Transverse colon (tissue), 4 donors: Measurements from ENCODE around the gene BIK. TPM values are rescaled to one million over a fixed set of nuclear protein-coding genes. Genes with fewer than 3 reads are reported as not detected.

ENCODE experiments used
- DNase-seq: peaks from one replicate; pipeline ENCODE4 v3.0.0-alpha.2; 2019
- H3K27ac ChIP-seq, 4 donors: fragments of 200-600 bp; sonication (generic); 2 replicates each; pipeline ENCODE4 v1.5.1; 2016 to 2018; ENCODE audit warnings: inconsistent platforms in 4 of 4
- H3K27me3 ChIP-seq: fragments of 200-600 bp; sonication (generic); 2 replicates; pipeline ENCODE4 v1.5.1; 2017; ENCODE audit warnings: inconsistent platforms
- H3K36me3 ChIP-seq, 4 donors: fragments of 200-600 bp; sonication (generic); 2 replicates each; pipeline ENCODE4 v1.5.1; 2017 to 2019; ENCODE audit warnings: inconsistent platforms in 4 of 4
- H3K4me1 ChIP-seq, 4 donors: fragments of 200-600 bp; sonication (generic); 2 replicates each; pipeline ENCODE4 v1.5.1; 2017 to 2020; ENCODE audit warnings: inconsistent platforms in 4 of 4
- H3K4me3 ChIP-seq, 4 donors: fragments of 200-600 bp; sonication (generic); 1 replicate in 1 of 4; 2 replicates in 3 of 4; pipeline versions ENCODE4 v1.5.1 to v1.6.1; 2017 to 2019; ENCODE audit warnings: inconsistent platforms in 4 of 4
- H3K9me3 ChIP-seq, 2 donors: fragments of 200-600 bp; sonication (generic); 2 replicates each; pipeline ENCODE4 v1.5.1; 2017 to 2019; ENCODE audit warnings: inconsistent platforms in 2 of 2
- CTCF ChIP-seq, 5 experiments: fragments of 200-600 bp in 3 of 5; fragments of 450-650 bp in 2 of 5; sonication (generic) in 3 of 5; IDR thresholded peaks; 1 replicate in 2 of 5; 2 replicates in 3 of 5; pipeline ENCODE4 v1.5.1; 2016 to 2017; ENCODE audit warnings: antibody characterized with exemption in 5 of 5, inconsistent platforms in 3 of 5, mild to moderate bottlenecking in 2 of 5, moderate library complexity in 1 of 5
- EP300 ChIP-seq: sonication (generic); formaldehyde crosslinking; IDR thresholded peaks from one replicate; pipeline ENCODE4 v1.6.1; 2017; ENCODE audit warnings: antibody characterized with exemption, low read depth
- POLR2A ChIP-seq: fragments of 450-650 bp; IDR thresholded peaks from one replicate; pipeline ENCODE4 v1.6.1; 2016; ENCODE audit warnings: antibody characterized with exemption, mild to moderate bottlenecking, moderate library complexity
- POLR2AphosphoS5 ChIP-seq, 3 donors: sonication (generic); formaldehyde crosslinking; IDR thresholded peaks; one replicate each; pipeline ENCODE4 v1.6.1; 2016; ENCODE audit warnings: antibody characterized with exemption in 3 of 3
- WGBS, 2 donors: methylation state at CpG; one replicate each; pipeline ENCODE4 v1.1.5; 2018; ENCODE audit warnings: low coverage in 1 of 2; 5-methylcytosine and 5-hydroxymethylcytosine counted together
- in situ Hi-C, 4 donors: fragments of 200-750 bp; cut with MboI; loops; one replicate each; pipeline versions ENCODE4 v1.15.0 to v1.15.1; 2017; ENCODE audit warnings: low sequenced_read_pairs in 3 of 4, low pct_ligation_motif_present in 1 of 4, low pct_unique_long_range_greater_than_20kb in 1 of 4
- intact Hi-C: fragments of 100-400 bp; cut with DNase I; formaldehyde crosslinking; loops from one replicate; pipeline ENCODE4 v1.15.1; 2023; ENCODE audit warnings: low total_unique reads
- total RNA-seq, 4 donors: library from RNA; depleted of rRNA; stranded (reverse); fragments of >200 nt; gene quantifications; one replicate each; pipeline ENCODE4 v1.1.0, GENCODE V29; 2016

Gene BIK
- total RNA-seq, 4 donors from 2014 or later = 10.1 to 23.5 (median 14.4) TPM

- intact Hi-C loops = no loop called here
- H3K27ac ChIP-seq = peak overlapping the region; percentile 76 to 84 (median 84)
- DNase-seq = peak; percentile 77
These were observed 18.4 kb downstream of the BIK start for GRCh38 chr22:43128928-43129424.

DNA sequence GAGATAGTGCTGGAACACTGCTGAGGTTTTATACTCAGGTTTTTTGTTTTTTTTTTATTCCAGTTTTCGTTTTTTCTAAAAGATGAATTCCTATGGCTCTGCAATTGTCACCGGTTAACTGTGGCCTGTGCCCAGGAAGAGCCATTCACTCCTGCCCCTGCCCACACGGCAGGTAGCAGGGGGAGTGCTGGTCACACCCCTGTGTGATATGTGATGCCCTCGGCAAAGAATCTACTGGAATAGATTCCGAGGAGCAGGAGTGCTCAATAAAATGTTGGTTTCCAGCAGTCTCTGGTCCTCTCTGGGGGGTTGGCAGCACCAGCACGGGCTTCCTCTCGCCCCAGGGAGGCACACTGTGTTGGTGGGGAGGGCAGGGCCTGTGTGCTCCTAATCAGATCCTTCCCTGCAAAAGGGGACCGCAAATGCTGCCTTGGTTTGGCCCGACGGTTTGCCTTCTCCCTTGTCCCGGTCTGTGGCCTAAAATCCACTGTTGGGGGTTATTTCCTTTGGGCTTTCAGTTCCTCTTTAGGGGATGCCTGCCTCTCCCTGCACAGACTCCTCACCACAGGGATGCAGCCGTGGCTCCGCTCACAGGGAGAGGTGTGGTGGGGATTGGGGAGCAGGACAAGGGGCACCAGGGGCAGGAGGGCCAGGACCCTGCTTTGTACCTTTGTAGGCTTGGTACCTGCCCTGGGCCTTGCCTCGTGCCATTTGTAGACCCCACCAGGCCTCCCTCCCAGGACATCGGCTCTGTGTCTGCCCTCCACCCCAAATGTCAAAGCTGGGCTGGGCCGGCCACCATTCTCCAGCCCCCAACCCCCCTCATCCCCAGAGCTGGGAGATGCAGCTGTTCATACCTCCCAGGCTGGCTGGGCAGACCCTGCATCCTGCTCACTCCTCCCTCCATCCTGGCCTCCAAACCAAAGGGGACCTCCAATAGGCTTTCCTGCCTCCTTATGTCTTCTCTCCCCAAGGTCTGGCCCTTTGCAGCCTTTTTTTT, 19.2 kb downstream of the BIK start:
- peak overlapping the region in 3 of 4 donors; percentile 83 to 84 (median 84) for H3K27ac ChIP-seq
- TF ChIP-seq POLR2A (no peak), POLR2AphosphoS5 (IDR thresholded peaks at IDR 0.05) (no peak), EP300 (no peak)

More at GRCh38 chr22:43128928-43129424, 18.4 kb downstream of the BIK start:
- 40 to 63% methylated on average over 2 to 20 of the region's 20 CpGs for WGBS, 2 donors
- Histone ChIP-seq H3K36me3 (peaks cover 0 to 4% (median 0%) of the 10 kb centered on the region in 4 donors), H3K4me1 (peaks cover 7 to 58% (median 47%) of the 10 kb centered on the region in 4 donors), H3K27me3 (no peaks in the 10 kb centered on the region), H3K4me3 (peak overlapping the region in 2 of 4 donors; percentile 14 to 31), H3K9me3 (no peaks in the 10 kb centered on the region)
- peak; percentile 71 to 76 (median 74) for TF ChIP-seq POLR2AphosphoS5 (IDR thresholded peaks at IDR 0.05)
- TF ChIP-seq POLR2A = peak; percentile 67
- no peak for TF ChIP-seq CTCF (IDR thresholded peaks at IDR 0.05)
- in situ Hi-C loops = no loop called here

GRCh38 chr22:43131773-43132501, 21.4 kb downstream of the BIK start:
- intact Hi-C loops = no loop called here
- DNase-seq = no peak
- in situ Hi-C loops = no loop called here
- no peaks in the 10 kb centered on the region for H3K9me3 ChIP-seq
- no peaks in the 10 kb centered on the region for H3K27me3 ChIP-seq
- no peak overlapping the region for H3K27ac ChIP-seq
- no peak overlapping the region for H3K4me3 ChIP-seq
- 78 to 93% methylated on average over 4 to 17 of the region's 17 CpGs for WGBS, 2 donors
- TF ChIP-seq CTCF (IDR thresholded peaks at IDR 0.05) = no peak
- TF ChIP-seq POLR2A = no peak
- no peak for TF ChIP-seq EP300
- TF ChIP-seq POLR2AphosphoS5 (IDR thresholded peaks at IDR 0.05) = no peak
- H3K4me1 ChIP-seq = peaks cover 4 to 31% (median 28%) of the 10 kb centered on the region in 4 donors
- peaks cover 0 to 4% (median 0%) of the 10 kb centered on the region in 4 donors for H3K36me3 ChIP-seq

More for the DNA sequence above, 19.2 kb downstream of the BIK start:
- Histone ChIP-seq H3K4me1 (peaks cover 7 to 51% (median 44%) of the 10 kb centered on the region in 4 donors), H3K36me3 (peaks cover 0 to 4% (median 0%) of the 10 kb centered on the region in 4 donors), H3K27me3 (no peaks in the 10 kb centered on the region), H3K9me3 (no peaks in the 10 kb centered on the region), H3K4me3 (peak overlapping the region in 1 of 4 donors; percentile 14)
- no peak for DNase-seq
- 22 to 48% methylated on average over 5 to 16 of the region's 16 CpGs for WGBS, 2 donors
- intact Hi-C loops = no loop called here
- in situ Hi-C loops = no loop called here

DNA sequence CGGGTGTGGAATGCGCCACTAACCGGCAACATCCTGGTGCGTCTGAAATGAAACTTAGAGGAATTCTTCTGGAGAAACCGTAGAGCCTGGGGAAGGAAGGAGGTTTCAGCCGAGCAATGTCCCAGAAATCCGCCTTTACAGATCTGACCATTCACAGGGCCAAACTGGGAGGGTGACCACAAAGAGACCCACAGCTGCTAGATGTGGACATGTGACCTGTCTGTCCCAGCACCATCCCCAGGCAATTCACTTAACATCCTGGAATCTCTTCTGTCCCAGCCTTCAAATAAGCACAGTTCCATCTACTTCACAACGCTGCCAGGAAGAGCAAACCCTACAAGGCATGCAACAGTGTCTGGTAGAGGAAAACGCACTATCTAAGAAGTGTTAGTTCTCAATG, 22.9 kb downstream of the BIK start:
- peaks cover 0 to 4% (median 0%) of the 10 kb centered on the region in 4 donors for H3K36me3 ChIP-seq
- peaks cover 0 to 18% (median 15%) of the 10 kb centered on the region in 4 donors for H3K4me1 ChIP-seq
- no peak for TF ChIP-seq EP300
- TF ChIP-seq POLR2A = no peak
- TF ChIP-seq CTCF (IDR thresholded peaks at IDR 0.05) = no peak
- no peak for TF ChIP-seq POLR2AphosphoS5 (IDR thresholded peaks at IDR 0.05)
- WGBS, 2 donors = 83 to 97% methylated on average over 1 to 9 of the region's 9 CpGs
- H3K9me3 ChIP-seq = no peaks in the 10 kb centered on the region
- no peak for DNase-seq
- intact Hi-C loops = no loop called here
- no peak overlapping the region for H3K27ac ChIP-seq
- H3K27me3 ChIP-seq = no peaks in the 10 kb centered on the region
- H3K4me3 ChIP-seq = no peak overlapping the region
- in situ Hi-C loops = no loop called here
